HCT116 (cell line): ENCODE results near the gene MND1. TPM values are rescaled to one million over a fixed set of nuclear protein-coding genes. Genes with fewer than 3 reads are reported as not detected.

Source experiments
- ATAC-seq: fragments of 200-7000 bp; cut with Tn5 transposase; 2 replicates; pipeline ENCODE4 v1.9.1; 2020; ENCODE audit warnings: mild to moderate bottlenecking, moderate library complexity
- BruUV-seq: library from RNA; stranded (reverse); fragments of 400-500 nt; replicated peaks from 2 replicates; lab custom pipeline; 2021; lab: Mats Ljungman, UMichigan
- CTCF ChIA-PET: fragments of 300-600 bp; sonication (Branson Sonifier 250); formaldehyde crosslinking; loops from one replicate; lab custom pipeline; 2021; ENCODE audit warnings: antibody characterized with exemption; lab: Charles Lee
- POLR2A ChIA-PET: fragments of 300-600, 350-600 bp; sonication (Branson Sonifier 250); formaldehyde crosslinking; loops from one replicate; lab custom pipeline; 2021; ENCODE audit warnings: antibody characterized with exemption; lab: Charles Lee
- RAD21 ChIA-PET, 2 experiments: fragments of 300-600 bp; sonication (Branson Sonifier 250); formaldehyde crosslinking; loops; one replicate each; lab custom pipeline; 2023; ENCODE audit warnings: low total read pairs in 2 of 2; ENCODE audit not compliant: uncharacterized antibody in 2 of 2, unreplicated experiment in 2 of 2, low non-redundant PET in 1 of 2; lab: Charles Lee
- DNase-seq: peaks from one replicate; pipeline ENCODE4 v3.0.0-alpha.2; 2010; ENCODE audit warnings: low read depth, low spot score
- H2AFZ ChIP-seq: fragments of 200-600 bp; shearing (Covaris generic), sonication (generic); 2 replicates; pipeline ENCODE4 v1.6.1; 2017; ENCODE audit warnings: low read depth, mixed run types, mixed read lengths, antibody characterized with exemption, low read length; ENCODE audit not compliant: poor library complexity, severe bottlenecking
- H3K27ac ChIP-seq: 2 replicates; pipeline ENCODE4 v1.5.1; 2012; ENCODE audit warnings: low read depth, low read length
- H3K27me3 ChIP-seq: fragments of 200-600 bp; sonication (generic); 2 replicates; pipeline ENCODE4 v1.6.1; 2016; ENCODE audit warnings: mixed run types, low read length, mixed read lengths; ENCODE audit not compliant: insufficient read depth
- H3K36me3 ChIP-seq, 2 experiments: fragments of 200-500 bp in 1 of 2; fragments of 200-600 bp in 1 of 2; sonication (Bioruptor generic) in 1 of 2; sonication (generic) in 1 of 2; 2 replicates each; pipeline versions ENCODE4 v1.5.1 to v1.6.1; 2014 to 2016; ENCODE audit warnings: low read length in 2 of 2, inconsistent platforms in 1 of 2, mixed read lengths in 1 of 2, mixed run types in 1 of 2; ENCODE audit not compliant: insufficient read depth in 2 of 2, control insufficient read depth in 1 of 2
- H3K4me1 ChIP-seq, 2 experiments: fragments of 200-600 bp in 1 of 2; sonication (generic) in 1 of 2; 2 replicates each; pipeline versions ENCODE4 v1.5.1 to v1.6.1; 2012 to 2017; ENCODE audit warnings: low read length in 2 of 2, inconsistent platforms in 1 of 2, mild to moderate bottlenecking in 1 of 2, mixed read lengths in 1 of 2, mixed run types in 1 of 2, moderate library complexity in 1 of 2; ENCODE audit not compliant: insufficient read depth in 2 of 2, control insufficient read depth in 1 of 2
- H3K4me2 ChIP-seq: fragments of 200-600 bp; sonication (generic); 2 replicates; pipeline ENCODE4 v1.6.1; 2017; ENCODE audit warnings: mixed run types, low read length, mixed read lengths
- H3K4me3 ChIP-seq, 2 experiments: fragments of 200-600 bp in 1 of 2; sonication (generic) in 1 of 2; replicated peaks in 1 of 2; 2 replicates each; pipeline ENCODE4 v1.5.1; 2011 to 2016; ENCODE audit warnings: low read length in 2 of 2, control low read depth in 1 of 2, low read depth in 1 of 2, mild to moderate bottlenecking in 1 of 2, mixed read lengths in 1 of 2, mixed run types in 1 of 2
- H3K79me2 ChIP-seq: fragments of 200-600 bp; sonication (generic); 2 replicates; pipeline ENCODE4 v1.6.1; 2017; ENCODE audit warnings: mild to moderate bottlenecking, mixed run types, low read length, moderate library complexity, mixed read lengths; ENCODE audit not compliant: insufficient read depth
- H3K9ac ChIP-seq: fragments of 200-600 bp; sonication (generic); 2 replicates; pipeline ENCODE4 v1.6.1; 2016; ENCODE audit warnings: low read length, mixed read lengths
- H3K9me2 ChIP-seq: fragments of 200-600 bp; sonication (generic), shearing (Covaris generic); 2 replicates; pipeline ENCODE4 v1.6.1; 2017; ENCODE audit warnings: mixed run types, mild to moderate bottlenecking, moderate library complexity; ENCODE audit not compliant: insufficient read depth
- H3K9me3 ChIP-seq, 2 experiments: fragments of 200-500 bp in 1 of 2; fragments of 200-600 bp in 1 of 2; sonication (Bioruptor generic) in 1 of 2; sonication (generic) in 1 of 2; 2 replicates each; pipeline ENCODE4 v1.6.1; 2014 to 2017; ENCODE audit warnings: low read length in 2 of 2, mixed read lengths in 2 of 2, inconsistent platforms in 1 of 2, low read depth in 1 of 2, mild to moderate bottlenecking in 1 of 2, mixed run types in 1 of 2, moderate library complexity in 1 of 2; ENCODE audit not compliant: control insufficient read depth in 1 of 2, insufficient read depth in 1 of 2
- H4K20me1 ChIP-seq: fragments of 200-600 bp; sonication (generic), shearing (Covaris generic); 2 replicates; pipeline ENCODE4 v1.6.1; 2017; ENCODE audit warnings: mixed run types, mild to moderate bottlenecking, moderate library complexity; ENCODE audit not compliant: insufficient read depth
- POLR2A ChIP-seq: IDR thresholded peaks from 2 replicates; pipeline ENCODE4 v1.7.0; 2011; ENCODE audit warnings: borderline replicate concordance; ENCODE audit not compliant: insufficient read depth, insufficient read length; ENCODE audit errors: extremely low read depth
- RAD21 ChIP-seq: IDR thresholded peaks from 2 replicates; pipeline ENCODE4 v1.6.1; 2012; ENCODE audit warnings: low read depth, mild to moderate bottlenecking
- SRF ChIP-seq: IDR thresholded peaks from 2 replicates; pipeline ENCODE4 v1.6.1; 2012; ENCODE audit warnings: low read depth
- ZNF274 ChIP-seq: fragments of 200-500 bp; sonication (Bioruptor generic); IDR thresholded peaks from 2 replicates; pipeline ENCODE4 v1.6.1; 2014; ENCODE audit warnings: mild to moderate bottlenecking, low read depth, low read length, inconsistent platforms
- intact Hi-C: fragments of 100-400 bp; cut with micrococcal nuclease; formaldehyde crosslinking; loops from 2 replicates; pipeline ENCODE4 v1.10.0; 2022
- total RNA-seq: library from RNA; stranded (reverse); gene quantifications from one replicate; pipeline ENCODE4 v1.2.1, GENCODE V29; 2021; ENCODE audit not compliant: unreplicated experiment

MND1 gene
- total RNA-seq, 1 experiment from 2014 or later = 29.9 TPM

GRCh38 chr4:153408932-153409331 is 64.4 kb downstream of the MND1 start:
- Histone ChIP-seq H3K4me2 (no peak overlapping the region), H3K4me1 (no peaks in the 10 kb centered on the region), H2AFZ (no peak overlapping the region), H3K27me3 (no peaks in the 10 kb centered on the region), H3K9me2 (no peaks in the 10 kb centered on the region), H3K9ac (no peak overlapping the region), H3K79me2 (no peaks in the 10 kb centered on the region), H3K4me3 (no peak overlapping the region), H4K20me1 (no peaks in the 10 kb centered on the region), H3K9me3 (no peaks in the 10 kb centered on the region), H3K27ac (no peak overlapping the region), H3K36me3 (no peaks in the 10 kb centered on the region; a peak in 1 of 4 replicates)
- ATAC-seq (no peak), DNase-seq (no peak)
- CTCF ChIA-PET = interaction anchor here (0.7 kb wide), 1 partner anchor 10 kb away, joined by 4 read pairs; no protein-coding TSS in a partner anchor
- RAD21 ChIA-PET = no interaction called here
- no TSS peak for BruUV-seq
- TF ChIP-seq ZNF274 (no peak), POLR2A (no peak), RAD21 (no peak)
- POLR2A ChIA-PET = no interaction called here
- intact Hi-C loops = no loop called here

DNA sequence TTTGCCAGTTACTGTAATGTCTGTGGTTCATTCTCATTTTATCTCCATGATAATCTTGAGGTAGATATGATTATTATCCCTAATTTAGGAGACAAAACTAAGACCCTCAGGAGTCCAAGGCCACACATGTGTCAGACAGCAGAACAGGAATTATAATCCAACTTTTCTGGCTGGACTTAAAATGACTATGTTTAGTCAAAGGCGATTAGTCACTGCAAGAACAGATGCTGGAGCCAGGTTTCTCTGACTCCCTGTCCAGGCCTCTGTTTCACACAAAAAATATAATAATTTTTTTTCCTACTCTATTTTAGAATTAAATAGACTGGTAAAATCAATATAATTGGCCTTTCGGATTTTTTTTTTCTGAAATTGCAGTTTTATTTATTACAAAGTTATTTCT is 64.9 kb downstream of the MND1 start:
- no TSS peak for BruUV-seq

More for the DNA sequence above, 64.9 kb downstream of the MND1 start:
- no peak for ATAC-seq
- ChIA-PET CTCF (no interaction called here), POLR2A (no interaction called here), RAD21 (no interaction called here)
- no peak overlapping the region for H3K4me2 ChIP-seq
- no peaks in the 10 kb centered on the region for H3K9me2 ChIP-seq
- no peak overlapping the region for H3K4me3 ChIP-seq
- DNase-seq = no peak
- no peaks in the 10 kb centered on the region for H3K79me2 ChIP-seq
- no peaks in the 10 kb centered on the region for H4K20me1 ChIP-seq
- H2AFZ ChIP-seq = no peak overlapping the region
- no peak overlapping the region for H3K27ac ChIP-seq
- H3K9ac ChIP-seq = no peak overlapping the region
- TF ChIP-seq SRF (no peak), ZNF274 (no peak)
- intact Hi-C loops = no loop called here
- no peaks in the 10 kb centered on the region for H3K4me1 ChIP-seq
- H3K9me3 ChIP-seq = no peaks in the 10 kb centered on the region
- H3K36me3 ChIP-seq = no peaks in the 10 kb centered on the region; a peak in 1 of 4 replicates
- no peaks in the 10 kb centered on the region for H3K27me3 ChIP-seq
